Testis (tissue), 2 donors: ENCODE measurements around the gene TNFRSF8.

Experiments
- POLR2A ChIP-seq: fragments of 450-650 bp; IDR thresholded peaks from one replicate; pipeline ENCODE4 v1.6.1; 2017; ENCODE audit warnings: antibody characterized with exemption, mild to moderate bottlenecking, moderate library complexity
- TF ChIP-seq, protein P1 (sequence below), 3 experiments: fragments of 450-650 bp in 2 of 3; fragments of 200-600 bp in 1 of 3; sonication (generic) in 1 of 3; IDR thresholded peaks; one replicate each; pipeline ENCODE4 v1.5.1; 2016 to 2019; ENCODE audit warnings: antibody characterized with exemption in 3 of 3, mild to moderate bottlenecking in 2 of 3, moderate library complexity in 1 of 3

DNA sequence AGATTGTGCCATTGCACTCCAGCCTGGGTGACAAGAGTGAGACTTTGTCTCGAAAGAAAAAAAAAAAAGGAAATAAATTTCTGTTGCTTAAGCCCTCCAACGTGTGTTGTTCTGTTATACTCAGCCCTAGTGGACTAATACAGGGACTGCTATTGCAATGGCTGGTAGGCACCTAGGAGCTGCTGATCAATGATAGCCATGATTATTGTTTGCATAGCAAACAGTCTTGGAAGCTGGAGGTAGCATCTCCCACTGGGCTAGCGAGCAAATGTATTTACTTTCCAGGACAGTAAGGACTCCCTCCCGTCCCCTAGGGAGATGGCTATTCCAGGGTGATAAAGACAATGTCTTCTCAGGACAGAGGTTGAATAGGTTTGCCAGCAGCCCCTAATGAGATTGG is 13.5 kb upstream of the TNFRSF8 start:
- TF ChIP-seq, protein P1, sequence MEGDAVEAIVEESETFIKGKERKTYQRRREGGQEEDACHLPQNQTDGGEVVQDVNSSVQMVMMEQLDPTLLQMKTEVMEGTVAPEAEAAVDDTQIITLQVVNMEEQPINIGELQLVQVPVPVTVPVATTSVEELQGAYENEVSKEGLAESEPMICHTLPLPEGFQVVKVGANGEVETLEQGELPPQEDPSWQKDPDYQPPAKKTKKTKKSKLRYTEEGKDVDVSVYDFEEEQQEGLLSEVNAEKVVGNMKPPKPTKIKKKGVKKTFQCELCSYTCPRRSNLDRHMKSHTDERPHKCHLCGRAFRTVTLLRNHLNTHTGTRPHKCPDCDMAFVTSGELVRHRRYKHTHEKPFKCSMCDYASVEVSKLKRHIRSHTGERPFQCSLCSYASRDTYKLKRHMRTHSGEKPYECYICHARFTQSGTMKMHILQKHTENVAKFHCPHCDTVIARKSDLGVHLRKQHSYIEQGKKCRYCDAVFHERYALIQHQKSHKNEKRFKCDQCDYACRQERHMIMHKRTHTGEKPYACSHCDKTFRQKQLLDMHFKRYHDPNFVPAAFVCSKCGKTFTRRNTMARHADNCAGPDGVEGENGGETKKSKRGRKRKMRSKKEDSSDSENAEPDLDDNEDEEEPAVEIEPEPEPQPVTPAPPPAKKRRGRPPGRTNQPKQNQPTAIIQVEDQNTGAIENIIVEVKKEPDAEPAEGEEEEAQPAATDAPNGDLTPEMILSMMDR (IDR thresholded peaks at IDR 0.05): no peak
- no peak for TF ChIP-seq POLR2A
